ENCODE results near the gene GRB14. TPM values are rescaled to one million over a fixed set of nuclear protein-coding genes. Genes with fewer than 3 reads are reported as not detected.

The GRB14 gene
- total RNA-seq, 1 donor from 2014 or later: 4.5 TPM

DNA sequence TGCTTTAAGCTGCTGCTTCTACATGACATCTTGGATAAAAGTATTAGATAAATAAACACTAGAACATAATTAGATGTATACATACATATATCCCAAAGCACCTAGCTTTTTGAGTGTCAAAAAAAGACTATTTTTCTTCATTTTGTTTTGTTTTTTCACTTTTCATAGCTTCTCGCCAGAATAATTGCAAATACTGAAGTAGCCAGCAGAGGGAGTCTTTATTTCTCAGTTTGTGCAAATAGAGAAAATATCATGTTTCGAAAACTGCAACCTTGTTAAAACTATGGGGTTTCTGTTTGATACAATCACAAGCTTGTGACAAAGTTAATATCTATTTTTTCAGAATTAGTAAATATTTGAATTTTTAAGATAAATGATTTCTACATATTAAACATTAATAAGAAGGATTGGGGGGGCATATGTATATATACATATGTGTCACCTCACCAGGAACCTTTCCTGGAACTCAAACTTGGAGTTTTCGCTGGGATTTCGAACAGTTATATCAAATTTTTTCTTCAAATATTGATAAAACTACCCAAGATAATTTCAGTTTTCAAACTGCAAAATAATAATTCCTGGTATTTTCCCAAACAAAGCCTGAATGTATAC is 61.0 kb downstream of the GRB14 start:
- Histone ChIP-seq H3K9ac (no peak overlapping the region), H3K9me3 (ENCODE audit: low read depth) (no peaks in the 10 kb centered on the region), H3F3A (ENCODE audit: low read depth) (no peaks in the 10 kb centered on the region), H3K4me2 (no peak overlapping the region), H3K79me2 (ENCODE audit: low read depth) (no peaks in the 10 kb centered on the region), H3K4me3 (no peak overlapping the region), H2AFZ (replicated peaks) (no peak overlapping the region), H4K20me1 (ENCODE audit: low read depth) (no peaks in the 10 kb centered on the region), H3K27me3 (no peaks in the 10 kb centered on the region), H3K27ac (no peak overlapping the region), H3K4me1 (peaks cover 8% of the 10 kb centered on the region), H3K36me3 (no peaks in the 10 kb centered on the region)
- no peaks in the 10 kb centered on the region for H3K9me3 Mint-ChIP-seq
- H3K4me1 Mint-ChIP-seq: no peaks in the 10 kb centered on the region
- no peak overlapping the region for H3K27ac Mint-ChIP-seq
- no peaks in the 10 kb centered on the region for H3K27me3 Mint-ChIP-seq (ENCODE audit: insufficient read depth, low read depth)
- no peak overlapping the region for H3K4me3 Mint-ChIP-seq
- no peak for TF ChIP-seq EZH2phosphoT487 (IDR thresholded peaks at IDR 0.05)
- TF ChIP-seq, protein P1, sequence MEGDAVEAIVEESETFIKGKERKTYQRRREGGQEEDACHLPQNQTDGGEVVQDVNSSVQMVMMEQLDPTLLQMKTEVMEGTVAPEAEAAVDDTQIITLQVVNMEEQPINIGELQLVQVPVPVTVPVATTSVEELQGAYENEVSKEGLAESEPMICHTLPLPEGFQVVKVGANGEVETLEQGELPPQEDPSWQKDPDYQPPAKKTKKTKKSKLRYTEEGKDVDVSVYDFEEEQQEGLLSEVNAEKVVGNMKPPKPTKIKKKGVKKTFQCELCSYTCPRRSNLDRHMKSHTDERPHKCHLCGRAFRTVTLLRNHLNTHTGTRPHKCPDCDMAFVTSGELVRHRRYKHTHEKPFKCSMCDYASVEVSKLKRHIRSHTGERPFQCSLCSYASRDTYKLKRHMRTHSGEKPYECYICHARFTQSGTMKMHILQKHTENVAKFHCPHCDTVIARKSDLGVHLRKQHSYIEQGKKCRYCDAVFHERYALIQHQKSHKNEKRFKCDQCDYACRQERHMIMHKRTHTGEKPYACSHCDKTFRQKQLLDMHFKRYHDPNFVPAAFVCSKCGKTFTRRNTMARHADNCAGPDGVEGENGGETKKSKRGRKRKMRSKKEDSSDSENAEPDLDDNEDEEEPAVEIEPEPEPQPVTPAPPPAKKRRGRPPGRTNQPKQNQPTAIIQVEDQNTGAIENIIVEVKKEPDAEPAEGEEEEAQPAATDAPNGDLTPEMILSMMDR (IDR thresholded peaks at IDR 0.05): peak; percentile 88
- DNase-seq (ENCODE audit: low spot score): peak; percentile 26
- no peaks in the 10 kb centered on the region for H3K36me3 Mint-ChIP-seq

DNA sequence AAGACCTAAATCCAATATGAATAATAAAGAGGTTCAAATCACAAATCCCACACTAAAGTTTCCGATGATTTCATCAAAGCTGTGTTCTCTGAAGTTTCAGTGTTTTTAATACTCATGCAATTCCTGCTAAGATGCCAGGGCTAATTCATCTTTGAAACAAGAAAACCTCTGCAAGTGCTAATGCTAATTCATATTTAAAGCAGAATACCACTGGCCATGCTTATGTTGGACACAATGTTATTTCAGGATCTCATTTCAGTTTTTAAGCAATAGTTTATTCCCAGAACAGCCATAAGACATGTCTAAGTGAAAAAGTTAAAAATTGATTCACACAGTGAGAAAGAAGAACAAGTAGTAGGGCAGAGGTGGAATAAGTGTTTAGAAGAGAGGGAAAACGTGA is 62.8 kb downstream of the GRB14 start:
- Mint-ChIP-seq H3K9me3 (no peaks in the 10 kb centered on the region), H3K4me3 (no peak overlapping the region), H3K36me3 (no peaks in the 10 kb centered on the region), H3K4me1 (no peaks in the 10 kb centered on the region), H3K27ac (no peak overlapping the region), H3K27me3 (ENCODE audit: insufficient read depth, low read depth) (no peaks in the 10 kb centered on the region)
- Histone ChIP-seq H3K36me3 (no peaks in the 10 kb centered on the region), H3K27me3 (no peaks in the 10 kb centered on the region), H3K9me3 (ENCODE audit: low read depth) (no peaks in the 10 kb centered on the region), H2AFZ (replicated peaks) (no peak overlapping the region), H3K79me2 (ENCODE audit: low read depth) (no peaks in the 10 kb centered on the region), H3K27ac (no peak overlapping the region), H3F3A (ENCODE audit: low read depth) (no peaks in the 10 kb centered on the region), H3K4me3 (no peak overlapping the region), H3K4me1 (peaks cover 8% of the 10 kb centered on the region), H4K20me1 (ENCODE audit: low read depth) (no peaks in the 10 kb centered on the region), H3K9ac (no peak overlapping the region), H3K4me2 (no peak overlapping the region)
- TF ChIP-seq EZH2 (IDR thresholded peaks at IDR 0.05): no peak
- TF ChIP-seq EZH2phosphoT487 (IDR thresholded peaks at IDR 0.05): no peak
- TF ChIP-seq, protein P1 (IDR thresholded peaks at IDR 0.05): no peak
- DNase-seq (ENCODE audit: low spot score): no peak

DNA sequence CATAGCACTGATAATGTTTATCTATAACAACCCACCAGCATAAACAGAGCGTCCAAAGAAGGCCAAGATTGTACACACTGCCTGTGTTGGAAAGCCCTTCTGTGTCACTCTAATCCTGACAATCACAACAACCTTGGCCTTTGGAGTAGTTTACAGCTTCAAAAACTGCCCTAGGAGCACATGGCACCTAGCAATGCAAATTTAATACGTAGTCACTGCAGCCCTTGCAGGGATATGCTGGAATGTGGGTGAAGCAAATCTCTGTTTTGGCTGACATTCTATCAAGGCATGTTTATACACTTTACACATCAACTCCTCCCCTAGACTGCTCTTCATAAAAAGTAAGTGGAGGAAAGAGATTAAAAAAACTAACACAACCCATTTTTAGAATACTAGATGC is 66.8 kb downstream of the GRB14 start:
- H3K9me3 Mint-ChIP-seq: peaks cover 2% of the 10 kb centered on the region

More for the DNA sequence above, 66.8 kb downstream of the GRB14 start:
- Histone ChIP-seq H3K4me2 (no peak overlapping the region), H3K27ac (no peak overlapping the region), H3K9ac (no peak overlapping the region), H2AFZ (replicated peaks) (no peak overlapping the region), H3F3A (ENCODE audit: low read depth) (no peaks in the 10 kb centered on the region), H3K4me3 (no peak overlapping the region), H3K4me1 (peaks cover 8% of the 10 kb centered on the region), H3K36me3 (no peaks in the 10 kb centered on the region), H3K9me3 (ENCODE audit: low read depth) (no peaks in the 10 kb centered on the region), H4K20me1 (ENCODE audit: low read depth) (no peaks in the 10 kb centered on the region), H3K27me3 (no peaks in the 10 kb centered on the region), H3K79me2 (ENCODE audit: low read depth) (no peaks in the 10 kb centered on the region)
- DNase-seq (ENCODE audit: low spot score): no peak
- TF ChIP-seq EZH2phosphoT487 (IDR thresholded peaks at IDR 0.05) (no peak), EZH2 (IDR thresholded peaks at IDR 0.05) (no peak)
- TF ChIP-seq, protein P1 (IDR thresholded peaks at IDR 0.05): no peak
- H3K4me1 Mint-ChIP-seq: no peaks in the 10 kb centered on the region
- H3K4me3 Mint-ChIP-seq: no peak overlapping the region
- no peak overlapping the region for H3K27ac Mint-ChIP-seq
- no peaks in the 10 kb centered on the region for H3K27me3 Mint-ChIP-seq (ENCODE audit: insufficient read depth, low read depth)
- H3K36me3 Mint-ChIP-seq: no peaks in the 10 kb centered on the region
